HG03342 (cell line): ENCODE measurements around the gene TTC33.
"Not testable (repeated sequence)": the region's sequence is repeated elsewhere in the genome, so short reads cannot be mapped to it uniquely, and the experiment has no call there.

Experiments
- ATAC-seq: cut with Tn5 transposase; IDR thresholded peaks from one replicate; pipeline ENCODE4 v1.9.1; 2021; ENCODE audit warnings: mild to moderate bottlenecking, moderate library complexity; ENCODE audit not compliant: unreplicated experiment

The TTC33 gene

DNA sequence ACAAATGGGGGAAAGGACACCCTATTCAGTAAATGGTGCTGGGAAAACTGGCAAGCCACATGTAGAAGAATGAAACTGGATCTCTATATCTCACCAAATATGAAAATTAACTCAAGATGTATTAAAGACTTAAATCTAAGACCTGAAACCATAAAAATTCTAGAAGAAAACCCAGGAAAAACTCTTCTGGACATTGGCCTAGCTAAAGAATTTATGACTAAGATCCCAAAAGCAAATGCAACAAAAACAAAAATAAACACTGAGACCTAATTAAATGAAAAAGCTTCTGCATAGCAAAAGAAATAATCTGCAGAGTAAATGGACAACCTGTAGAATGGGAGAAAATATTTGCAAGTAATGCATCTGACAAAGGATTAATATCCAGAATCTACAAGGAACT, 99.7 kb downstream of the TTC33 start:
- ATAC-seq = not testable (repeated sequence)

DNA sequence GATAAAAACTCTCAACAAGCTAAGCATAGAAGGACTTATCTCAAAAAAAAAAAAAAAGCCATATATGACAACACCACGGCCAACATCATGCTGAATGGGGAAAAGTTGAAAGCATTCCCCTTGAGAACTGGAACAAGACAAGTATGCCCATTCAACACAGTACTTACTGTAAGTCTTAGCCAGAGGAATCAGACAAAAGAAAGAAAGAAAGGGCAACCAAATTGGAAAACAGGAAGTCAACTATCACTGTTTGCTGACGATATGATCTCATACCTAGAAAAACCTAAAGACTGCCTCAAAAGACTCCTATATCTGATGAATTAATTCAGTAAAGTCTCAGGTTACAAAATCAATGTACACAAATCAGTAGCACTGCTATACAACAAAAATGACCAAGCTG, 100.6 kb downstream of the TTC33 start:
- no peak for ATAC-seq

DNA sequence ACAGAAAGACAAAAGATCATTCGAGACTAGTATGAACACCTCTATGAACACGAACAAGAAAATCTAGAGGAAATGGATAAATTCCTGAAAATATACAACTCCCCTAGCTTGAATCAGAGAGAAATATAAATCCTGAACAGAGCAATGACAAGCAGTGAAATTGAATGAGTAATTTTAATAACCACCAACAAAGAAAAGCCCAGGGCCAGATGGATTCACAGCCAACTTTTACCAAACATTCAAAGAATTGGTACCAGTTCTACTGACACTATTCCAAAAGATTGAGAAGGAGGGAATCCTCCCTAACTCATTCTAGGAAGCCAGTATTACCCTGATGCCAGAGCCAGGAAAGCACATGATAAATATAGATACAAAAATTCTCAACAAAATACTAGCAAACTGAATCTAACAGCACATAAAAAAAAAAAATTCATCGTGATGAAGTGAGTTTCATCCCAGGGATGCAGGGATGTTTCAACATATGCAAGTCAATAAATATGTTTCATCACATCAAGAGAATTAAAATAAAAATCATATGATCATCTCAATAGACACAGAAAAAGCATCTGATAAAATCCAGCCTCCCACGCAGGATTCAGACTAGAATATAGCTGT, 101.3 kb downstream of the TTC33 start:
- ATAC-seq = no peak

DNA sequence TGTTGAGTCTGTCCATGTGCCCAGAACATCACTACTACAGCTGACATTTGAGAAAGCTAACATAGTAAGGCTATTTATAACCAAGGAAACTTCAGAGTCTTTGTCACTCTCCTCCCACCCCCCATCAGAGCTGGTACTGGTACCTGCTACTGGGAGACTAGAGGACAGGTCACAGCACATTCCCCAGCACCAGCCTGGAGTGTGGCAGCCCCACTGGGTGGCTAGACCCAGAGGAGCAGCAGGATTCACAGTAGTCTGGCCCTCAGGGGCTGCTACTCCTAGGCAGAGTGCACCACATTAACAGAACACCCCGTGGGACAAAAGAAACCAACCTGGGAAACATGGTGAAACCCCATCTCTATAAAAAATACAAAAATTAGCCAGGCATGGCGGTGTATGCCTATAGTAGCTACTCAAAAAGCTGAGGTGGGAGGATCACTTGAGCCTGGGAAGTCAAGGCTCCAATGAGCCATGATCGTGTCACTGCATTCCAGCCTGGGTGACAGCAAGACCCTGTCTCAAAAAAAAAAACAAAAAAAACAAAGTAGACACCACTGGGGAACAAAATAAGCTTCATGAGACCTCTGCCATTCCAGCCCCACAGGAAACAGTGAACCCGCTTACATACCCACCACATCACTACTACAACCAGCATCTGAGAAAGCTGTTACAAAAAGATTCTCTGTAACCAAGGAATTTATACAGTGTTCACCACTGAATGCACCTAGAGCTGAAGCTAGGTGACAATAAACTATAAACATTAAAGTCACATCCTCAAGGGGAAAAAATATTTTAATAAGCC, 102.3 kb downstream of the TTC33 start:
- ATAC-seq = no peak

DNA sequence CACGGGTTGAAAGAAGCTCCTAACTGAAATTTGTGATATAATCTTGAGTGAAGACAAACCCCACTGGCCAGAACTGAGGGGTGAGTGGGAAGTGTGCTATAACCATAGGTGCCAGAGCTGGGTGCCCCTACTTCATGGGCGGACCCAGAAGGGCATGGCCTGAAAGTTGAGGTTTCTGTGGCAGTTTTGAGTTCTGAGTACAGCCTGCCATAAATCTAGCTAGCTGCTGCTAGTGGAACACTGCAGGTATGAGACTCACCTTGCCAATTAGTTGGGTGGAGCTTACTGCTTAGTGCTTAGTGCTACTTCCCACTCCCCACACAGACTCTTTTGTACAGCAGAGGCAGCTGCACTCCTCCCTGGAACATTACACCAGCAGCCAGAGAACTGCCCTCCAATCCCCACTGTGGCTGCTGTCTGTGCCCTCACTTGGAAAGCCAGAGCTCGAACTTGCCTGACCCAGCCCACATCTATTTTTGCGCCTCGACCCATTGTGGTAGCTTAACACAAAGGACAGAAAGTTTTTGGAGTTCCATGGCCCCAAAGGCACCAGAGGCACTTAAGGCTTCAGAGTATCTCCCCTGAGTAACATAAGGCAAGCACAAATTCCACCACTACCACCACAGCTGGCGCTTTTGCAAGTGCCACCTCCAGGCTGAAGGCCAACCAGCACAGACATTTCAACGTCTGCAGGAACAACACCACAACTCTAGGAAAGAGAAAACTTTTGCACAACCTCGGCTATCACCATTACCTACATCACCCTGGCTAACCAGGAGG, 103.1 kb downstream of the TTC33 start:
- ATAC-seq = no peak

DNA sequence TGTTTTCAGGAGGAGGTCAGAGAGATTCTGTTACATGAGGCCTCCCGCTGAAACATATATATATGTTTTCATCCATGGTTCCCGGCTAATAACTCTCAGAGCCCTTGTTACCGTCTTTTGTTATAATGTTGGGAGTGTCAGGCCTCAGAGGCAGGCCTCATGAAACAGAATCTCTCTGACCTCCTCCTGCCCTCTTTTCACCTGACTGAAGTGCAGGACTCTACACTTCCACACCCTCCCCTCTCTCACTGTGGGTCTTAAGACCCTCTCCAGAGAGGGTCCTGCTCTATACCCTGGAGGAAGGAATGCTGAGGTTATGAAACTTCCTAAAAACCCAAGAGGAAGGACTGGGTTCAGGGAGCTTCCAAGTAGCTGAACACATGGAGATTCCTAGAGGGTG, 104.6 kb downstream of the TTC33 start:
- ATAC-seq = no peak

DNA sequence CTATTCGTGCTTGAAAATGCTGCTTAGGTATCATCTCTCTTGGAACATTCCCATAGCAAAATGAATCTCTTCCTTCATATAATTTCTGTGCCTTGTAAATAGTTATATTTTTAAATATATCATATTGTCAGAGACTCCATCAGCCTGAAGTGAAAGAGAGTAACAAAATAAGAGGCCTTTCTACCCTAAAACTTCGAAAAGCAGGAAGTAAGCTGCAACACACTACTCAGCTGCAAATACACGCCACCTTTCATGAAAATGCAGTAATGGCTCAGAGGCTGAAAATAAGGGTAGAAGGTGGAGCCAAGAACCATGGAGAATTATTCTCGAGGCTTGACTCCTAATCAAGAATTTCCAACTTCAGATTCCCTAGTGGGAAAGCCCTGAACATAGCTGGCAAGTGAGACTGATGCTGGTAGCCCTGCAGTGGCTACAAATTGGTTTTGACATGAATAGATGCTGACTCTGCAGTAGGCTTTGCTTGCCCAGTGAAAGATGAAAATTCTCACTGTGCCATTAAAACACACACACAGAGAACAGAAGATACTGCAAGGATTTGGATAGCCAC, 106.2 kb downstream of the TTC33 start:
- ATAC-seq = no peak

DNA sequence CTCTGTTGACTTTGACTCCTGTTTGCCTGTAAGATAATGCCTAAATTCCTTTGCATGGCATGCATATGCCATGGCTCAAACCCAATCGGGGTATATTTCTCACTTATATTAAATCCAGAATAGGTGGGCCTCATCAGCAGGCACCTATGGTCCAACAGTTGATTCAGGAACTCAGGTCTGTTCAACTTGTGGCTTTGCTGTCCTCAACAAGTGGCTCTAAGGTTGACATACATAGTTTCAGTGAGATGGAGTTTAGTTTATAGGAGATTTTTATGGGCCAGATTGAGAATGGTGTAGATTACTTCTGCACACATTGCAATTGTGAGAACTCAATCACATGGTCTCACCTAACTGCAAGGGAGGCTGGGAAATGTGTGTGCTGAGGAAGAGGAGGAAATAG, 107.6 kb downstream of the TTC33 start:
- no peak for ATAC-seq

DNA sequence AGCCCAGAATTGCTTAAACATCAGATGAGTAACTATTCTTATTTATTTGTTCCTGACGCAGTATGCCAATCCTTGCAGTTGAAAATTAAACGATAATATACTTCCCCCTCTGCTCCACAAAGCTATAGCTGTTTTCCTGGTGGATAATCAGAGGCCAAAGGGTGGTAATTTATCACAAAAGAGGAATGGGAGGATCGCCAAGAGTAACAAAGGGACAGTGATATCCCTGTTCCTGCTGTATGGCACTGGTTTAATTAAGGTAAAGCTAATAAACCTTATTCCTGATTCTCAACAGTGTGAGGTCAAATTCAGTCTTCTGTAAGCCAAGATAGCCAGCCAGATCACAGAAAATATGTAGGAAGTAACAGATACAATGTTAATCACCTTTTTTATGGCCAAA, 109.5 kb downstream of the TTC33 start:
- ATAC-seq = no peak

DNA sequence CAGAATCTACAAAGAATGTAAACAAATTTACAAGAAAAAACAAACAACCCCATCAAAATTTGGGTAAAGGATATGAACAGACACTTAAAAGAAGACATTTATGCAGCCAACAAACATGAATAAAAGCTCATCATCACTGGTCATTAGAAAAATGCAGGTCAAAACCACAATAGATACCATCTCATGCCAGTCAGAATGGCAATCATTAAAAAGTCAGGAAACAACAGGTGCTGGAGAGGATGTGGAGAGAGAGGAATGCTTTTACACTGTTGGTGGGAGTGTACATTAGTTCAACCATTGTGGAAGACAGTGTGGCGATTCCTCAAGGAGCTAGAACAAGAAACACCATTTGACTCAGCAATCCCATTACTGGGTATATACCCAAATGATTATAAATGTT, 116.2 kb downstream of the TTC33 start:
- not testable (repeated sequence) for ATAC-seq

DNA sequence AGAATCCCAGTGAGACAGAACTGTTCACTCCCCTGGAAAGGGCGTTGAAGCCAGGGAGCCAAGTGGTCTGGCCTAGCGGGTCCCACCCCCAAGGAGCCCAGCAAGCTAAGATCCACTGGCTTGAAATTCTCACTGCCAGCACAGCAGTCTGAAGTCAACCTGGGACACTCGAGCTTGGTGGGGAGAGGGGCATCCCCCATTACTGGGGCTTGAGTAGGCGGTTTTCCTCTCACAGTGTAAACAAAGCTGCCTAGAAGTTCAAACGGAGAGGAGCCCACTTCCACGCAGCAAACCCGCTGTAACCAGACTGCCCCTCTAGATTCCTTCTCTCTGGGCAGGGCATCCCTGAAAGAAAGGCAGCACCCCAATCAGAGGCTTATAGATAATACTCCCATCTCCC, 121.2 kb downstream of the TTC33 start:
- no peak for ATAC-seq

DNA sequence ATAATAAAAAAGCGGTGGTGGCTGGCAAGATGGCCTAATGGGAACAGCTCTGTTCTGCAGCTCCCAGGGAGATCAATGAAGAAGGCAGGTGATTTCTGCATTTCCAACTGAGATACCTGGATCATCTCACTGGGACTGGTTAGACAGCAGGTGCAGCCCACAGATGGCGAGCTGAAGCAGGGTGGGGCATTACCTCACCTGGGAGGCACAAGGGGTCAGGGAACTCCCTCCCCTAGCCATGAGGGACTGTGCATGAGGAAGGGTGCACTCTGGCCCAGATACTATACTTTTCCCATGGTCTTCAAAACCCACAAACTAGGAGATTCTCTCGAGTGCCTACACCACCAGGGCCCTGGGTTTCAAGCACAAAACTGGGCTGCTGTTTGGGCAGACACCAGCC, 121.6 kb downstream of the TTC33 start:
- ATAC-seq = no peak

DNA sequence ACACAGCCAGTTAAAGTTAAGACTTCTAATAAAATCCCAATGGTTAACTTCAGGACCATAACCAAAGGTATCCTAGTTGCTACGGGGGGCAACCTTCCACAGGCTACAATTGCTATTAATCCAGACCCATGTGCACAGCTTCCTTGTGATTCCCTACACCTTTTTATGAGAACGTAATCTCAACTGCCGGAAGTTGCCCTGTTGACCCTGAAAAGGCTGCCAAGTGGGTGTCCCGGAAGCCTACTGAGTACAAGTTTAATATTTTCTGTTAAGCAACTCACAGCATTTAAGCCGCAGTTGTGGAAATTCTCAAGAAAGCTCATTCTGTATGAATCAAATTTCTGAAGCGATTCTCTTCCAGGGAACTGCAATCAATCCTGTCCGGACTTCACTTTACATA, 124.5 kb downstream of the TTC33 start:
- ATAC-seq = no peak

DNA sequence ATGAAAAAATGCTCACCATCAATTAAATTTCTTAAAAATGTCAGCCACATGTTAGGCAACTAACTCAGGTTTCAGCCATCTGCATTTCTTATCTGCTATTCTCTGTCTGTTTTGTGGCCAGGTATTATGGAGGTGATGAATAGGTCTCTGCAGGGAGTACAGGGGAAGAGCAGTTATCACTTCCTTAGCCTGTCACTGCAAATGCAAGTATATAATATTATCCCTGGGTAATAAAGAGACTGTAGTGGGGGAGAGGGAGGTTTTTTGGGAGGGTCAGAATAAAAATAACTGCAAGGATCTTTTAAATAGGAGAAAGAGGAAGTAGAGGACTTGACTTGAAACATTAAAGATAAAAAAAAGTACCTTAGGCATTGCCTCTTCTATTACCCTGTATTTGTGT, 125.6 kb downstream of the TTC33 start:
- ATAC-seq = no peak

DNA sequence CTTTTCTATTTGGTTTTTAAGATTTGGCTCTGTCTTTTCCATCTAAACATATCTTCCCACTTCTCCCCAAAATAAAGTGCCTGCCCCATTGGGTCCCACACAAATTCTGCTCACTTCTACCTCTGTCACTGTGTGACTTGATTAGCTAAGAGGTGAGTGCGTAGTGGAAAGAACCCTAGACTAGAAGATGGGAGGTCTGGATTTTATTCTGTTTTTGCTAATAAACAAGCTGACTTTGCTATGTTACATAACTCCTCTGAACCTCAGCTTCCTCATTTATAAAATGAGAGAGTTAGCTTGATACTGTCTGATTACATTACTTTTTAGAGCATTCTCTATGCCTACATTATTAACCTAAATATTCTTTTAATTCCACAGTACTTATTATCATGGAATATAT, 127.4 kb downstream of the TTC33 start:
- ATAC-seq = no peak

DNA sequence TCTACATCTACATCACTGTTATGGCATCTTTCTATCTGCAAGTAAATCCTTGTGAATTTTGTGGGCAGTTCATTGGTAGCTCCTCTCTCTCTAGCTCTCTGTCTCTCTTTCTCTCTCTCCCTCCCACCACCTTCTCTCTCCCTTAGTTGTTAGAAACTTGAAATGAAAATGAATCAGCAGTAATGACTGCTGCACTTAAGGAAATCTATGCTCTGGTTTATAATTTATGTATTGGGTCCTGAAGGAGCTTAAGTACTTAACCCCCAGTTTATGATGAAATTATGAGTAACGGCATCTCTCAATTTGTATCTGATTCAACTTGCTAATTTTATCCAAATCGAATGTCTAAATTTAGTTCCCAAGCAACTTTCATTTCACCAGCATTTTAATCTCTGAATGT, 128.1 kb downstream of the TTC33 start:
- ATAC-seq = no peak

DNA sequence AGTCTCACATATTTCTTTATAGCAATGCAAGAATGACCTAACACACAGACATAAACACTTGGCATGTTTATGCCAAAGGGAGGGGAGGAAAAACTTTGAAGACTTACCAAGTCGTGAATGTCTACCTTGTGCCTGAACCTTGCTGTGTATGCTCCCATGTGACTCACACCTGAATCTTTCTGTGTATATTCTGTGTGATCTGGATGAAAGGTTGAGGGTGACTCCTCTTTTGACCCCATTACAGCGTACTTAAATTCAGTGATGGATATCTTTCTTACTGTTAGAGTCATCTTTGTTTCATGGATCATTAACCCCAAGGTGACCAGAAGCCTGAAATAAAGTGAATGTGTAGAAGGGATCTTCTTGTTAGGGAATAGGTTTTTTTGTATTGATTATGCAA, 129.0 kb downstream of the TTC33 start:
- no peak for ATAC-seq

DNA sequence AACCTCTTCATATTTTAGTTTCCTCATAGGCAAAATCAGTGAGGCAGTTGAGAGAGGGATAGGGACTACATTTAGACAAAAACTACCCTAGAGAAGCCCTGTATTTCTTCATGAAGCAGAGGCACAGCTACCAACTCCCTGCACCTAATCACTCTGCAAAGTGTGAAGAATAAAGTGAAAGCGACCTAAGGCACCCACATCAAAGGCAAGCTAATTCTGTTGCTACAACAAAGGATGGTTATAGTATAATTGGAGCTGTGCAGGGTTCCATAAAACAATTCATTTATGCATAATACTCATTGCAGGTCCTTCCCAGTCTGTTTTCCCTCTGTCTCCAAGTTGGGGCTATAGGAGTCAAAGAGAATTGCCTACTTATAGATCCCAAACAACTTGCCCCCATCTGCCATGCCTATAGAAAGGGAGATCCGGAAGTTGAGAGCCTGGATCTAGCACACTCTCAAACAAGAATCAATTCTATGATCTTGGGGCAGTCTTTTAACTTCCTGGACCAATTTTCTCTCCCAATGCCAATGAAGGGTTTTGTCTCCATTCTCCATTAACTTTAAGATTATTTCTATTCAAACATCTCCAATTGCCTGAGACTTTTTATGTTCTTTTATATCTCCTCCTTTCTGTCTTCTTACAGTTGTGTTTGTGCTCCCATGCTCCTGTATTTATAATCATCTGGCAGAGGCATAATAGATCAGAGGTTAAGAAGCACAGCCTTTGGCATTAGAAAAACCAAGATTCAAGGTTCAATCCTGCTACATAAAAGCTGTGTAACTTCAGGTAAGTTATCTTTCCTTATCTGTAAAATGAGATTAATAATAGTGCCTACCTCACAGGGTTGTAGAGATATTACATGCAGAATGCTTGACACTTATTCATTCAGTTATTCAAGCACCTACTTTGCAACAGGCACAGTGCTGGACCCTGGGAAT, 132.0 kb downstream of the TTC33 start:
- ATAC-seq = no peak

DNA sequence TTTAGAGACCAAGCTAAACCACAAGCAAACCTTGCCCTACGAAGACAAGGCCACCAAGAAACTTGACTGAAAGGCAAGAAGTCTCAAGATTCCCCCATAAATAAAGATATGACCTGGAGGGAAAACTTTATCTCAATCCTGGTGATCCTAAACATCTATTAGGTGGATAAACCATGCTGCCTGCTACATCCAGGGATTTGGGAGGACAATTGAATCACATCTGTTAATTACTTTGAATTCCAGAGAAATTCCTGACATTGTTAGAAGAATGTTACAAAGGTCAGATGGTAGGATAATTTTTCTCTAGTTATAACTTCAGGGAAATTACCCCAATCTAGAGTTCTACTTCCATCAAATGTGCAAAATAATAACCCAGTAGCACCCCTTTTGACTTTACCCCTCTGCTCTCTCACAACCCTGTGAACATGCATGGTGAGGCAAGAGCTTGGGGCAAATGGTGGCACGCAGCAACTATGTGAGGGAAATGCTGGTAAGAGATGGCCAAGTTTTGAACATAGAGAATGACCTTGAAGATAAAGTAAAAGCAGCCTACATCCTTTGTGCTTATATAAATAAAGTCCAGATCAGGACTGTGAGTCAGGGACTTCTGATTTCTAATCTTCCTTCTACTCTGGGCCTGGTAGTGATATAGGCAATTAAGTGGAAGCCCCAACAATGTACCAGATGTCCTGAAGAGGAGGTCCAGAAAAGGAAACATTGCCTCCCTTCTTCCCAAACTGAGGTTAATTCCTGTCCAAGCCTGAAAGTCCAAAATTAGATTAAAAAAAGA, 133.1 kb downstream of the TTC33 start:
- no peak for ATAC-seq

DNA sequence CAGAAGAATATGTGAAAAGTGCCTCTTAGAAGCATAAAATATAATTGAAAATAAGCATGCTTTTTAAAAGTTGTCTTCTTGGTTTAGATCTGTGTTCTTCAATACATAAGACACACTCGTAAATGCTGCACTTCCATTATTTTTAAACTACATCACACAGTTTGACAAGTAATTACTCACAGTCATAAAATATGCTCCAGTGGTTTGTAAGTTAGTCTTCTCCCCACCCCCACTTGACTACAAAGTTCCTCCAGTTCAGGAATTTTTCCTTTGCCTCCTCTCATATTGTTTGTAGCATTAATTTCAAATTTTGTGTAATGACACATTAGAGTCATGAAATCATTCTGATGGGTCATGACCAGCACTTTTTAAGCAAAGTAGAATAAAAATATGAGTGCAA, 136.3 kb downstream of the TTC33 start:
- no peak for ATAC-seq
